Stimulated activated CD4-positive, alpha-beta T cell treated with anti-CD3 and anti-CD28 coated beads, Interleukin-1b, Interleukin-23, amount 100 ng/mL, for 24 hours (primary cell): ENCODE data around the gene TMPRSS11A.

Experiments
- DNase-seq, 4 experiments: peaks; one replicate each; pipeline ENCODE4 v3.0.0-alpha.2; 2020; ENCODE audit warnings: low read depth in 4 of 4, low spot score in 1 of 4

The TMPRSS11A gene, protein sequence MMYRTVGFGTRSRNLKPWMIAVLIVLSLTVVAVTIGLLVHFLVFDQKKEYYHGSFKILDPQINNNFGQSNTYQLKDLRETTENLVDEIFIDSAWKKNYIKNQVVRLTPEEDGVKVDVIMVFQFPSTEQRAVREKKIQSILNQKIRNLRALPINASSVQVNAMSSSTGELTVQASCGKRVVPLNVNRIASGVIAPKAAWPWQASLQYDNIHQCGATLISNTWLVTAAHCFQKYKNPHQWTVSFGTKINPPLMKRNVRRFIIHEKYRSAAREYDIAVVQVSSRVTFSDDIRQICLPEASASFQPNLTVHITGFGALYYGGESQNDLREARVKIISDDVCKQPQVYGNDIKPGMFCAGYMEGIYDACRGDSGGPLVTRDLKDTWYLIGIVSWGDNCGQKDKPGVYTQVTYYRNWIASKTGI

DNA sequence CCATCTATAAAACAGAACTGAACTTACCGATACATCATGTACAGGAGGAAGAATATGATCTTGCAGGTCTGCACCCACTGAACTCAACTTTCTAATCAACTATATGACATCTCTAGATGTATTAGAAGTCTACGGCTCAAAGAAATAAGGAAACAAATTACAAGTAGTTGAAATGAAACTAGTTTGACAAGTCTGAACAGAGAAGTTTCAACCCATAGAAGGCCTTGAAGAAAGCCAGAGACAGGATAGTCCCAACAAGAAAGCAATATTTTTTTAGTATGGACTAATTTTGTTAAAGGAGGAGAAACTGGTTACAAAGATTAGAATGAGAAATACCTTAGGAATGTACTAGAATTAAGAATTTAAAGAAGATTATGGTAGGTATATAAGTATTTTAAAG lies at the start of gene TMPRSS11A:
TMPRSS11A (minus strand) TSS at position 138 of the 400 bp plus-strand sequence; CDS start at position 38, 100 bp downstream.
- no peak for DNase-seq

DNA sequence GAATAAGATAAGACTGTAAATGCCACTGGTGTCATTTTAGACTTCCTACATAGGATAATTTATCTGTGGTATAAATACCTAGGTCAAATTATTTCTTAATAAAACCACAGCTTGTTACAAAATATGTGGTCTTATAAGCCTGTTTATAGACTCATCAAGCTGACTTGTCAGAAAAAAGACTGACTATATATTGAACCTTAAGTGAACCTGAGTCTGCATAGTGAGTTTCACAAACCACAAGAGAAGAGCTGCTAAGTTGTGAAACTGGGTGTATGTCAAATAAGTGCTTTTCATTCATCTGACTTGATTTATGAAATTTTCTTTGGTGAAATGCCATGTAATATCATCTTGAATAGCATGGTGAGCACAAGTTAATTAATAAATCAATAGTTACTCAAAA lies 48.4 kb upstream of the TMPRSS11A start:
- DNase-seq, result no peak

DNA sequence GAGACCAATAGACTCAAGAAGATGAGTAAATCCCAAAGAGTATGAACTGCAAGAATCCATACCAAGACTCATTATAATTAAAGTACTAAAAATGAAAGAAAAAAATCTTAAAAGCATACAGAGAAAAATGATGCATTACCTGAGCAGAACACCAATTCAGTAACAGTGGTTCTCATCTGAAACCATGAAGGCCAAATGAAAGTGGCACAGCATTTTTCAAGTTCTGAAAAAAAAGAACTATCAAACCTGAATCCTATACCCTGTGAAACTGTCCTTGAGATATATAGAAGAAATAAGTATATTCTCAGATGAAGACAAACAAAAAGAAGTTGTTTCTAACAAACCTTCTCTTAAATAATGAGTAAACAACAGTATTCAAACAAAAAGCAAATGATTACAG lies 39.6 kb upstream of the TMPRSS11A start:
- DNase-seq, result no peak

DNA sequence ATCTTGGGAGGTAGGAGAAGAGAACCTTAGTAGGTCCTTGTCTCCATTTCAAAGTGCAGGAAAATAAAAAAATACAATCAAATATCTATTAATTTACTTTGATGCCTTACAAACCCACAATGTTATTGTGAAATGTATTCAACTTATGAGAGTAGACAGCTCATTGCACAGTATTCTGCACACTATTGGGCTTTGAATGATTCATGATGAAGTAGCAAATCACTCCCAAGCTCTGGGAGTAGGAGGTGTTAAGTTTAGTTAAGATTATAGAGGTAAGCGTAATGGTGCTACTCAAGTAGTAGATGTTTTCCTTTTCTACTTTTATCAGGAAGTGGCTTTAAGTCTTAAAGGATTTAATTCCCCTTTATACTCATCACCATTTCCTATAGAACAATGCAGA lies 32.8 kb upstream of the TMPRSS11A start:
- DNase-seq, result no peak

DNA sequence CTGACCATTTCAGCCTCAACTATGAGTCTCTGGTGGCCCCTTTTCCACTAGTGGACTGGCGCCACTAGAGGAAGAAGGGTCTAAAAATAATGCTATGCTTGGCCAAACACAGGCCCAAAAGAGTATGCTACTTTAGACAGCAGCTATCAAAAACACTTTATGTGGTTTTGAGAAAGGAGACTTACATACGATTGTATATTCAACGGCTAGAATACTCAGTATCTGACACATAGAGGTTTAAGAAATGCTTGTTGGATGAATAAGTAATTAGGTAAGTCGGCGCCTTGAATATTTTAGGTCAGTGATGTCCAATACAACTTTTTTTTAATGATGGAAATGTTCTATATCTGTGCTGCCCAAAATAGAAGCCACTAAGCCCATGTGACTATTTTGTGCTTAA lies 25.7 kb upstream of the TMPRSS11A start:
- no peak for DNase-seq

DNA sequence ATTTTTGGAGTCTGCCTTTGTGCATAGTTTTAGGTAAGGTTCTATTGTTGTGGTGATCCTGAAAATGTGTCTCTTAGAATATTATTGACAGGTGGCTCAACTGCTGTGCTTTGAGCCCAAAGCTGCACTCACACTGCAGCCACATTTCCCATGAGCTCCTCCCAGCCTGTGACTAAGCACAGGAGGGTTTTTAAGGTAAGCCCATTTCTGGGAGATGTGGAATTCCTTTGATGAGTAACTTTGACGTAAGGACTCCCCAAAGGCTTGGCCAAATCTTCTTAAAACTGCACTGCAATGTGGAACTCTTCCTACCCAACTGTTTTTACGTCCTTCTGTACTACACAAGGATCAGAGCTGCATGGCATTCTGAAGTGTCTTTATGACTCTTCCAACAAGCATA lies 20.0 kb upstream of the TMPRSS11A start:
- DNase-seq, result no peak

DNA sequence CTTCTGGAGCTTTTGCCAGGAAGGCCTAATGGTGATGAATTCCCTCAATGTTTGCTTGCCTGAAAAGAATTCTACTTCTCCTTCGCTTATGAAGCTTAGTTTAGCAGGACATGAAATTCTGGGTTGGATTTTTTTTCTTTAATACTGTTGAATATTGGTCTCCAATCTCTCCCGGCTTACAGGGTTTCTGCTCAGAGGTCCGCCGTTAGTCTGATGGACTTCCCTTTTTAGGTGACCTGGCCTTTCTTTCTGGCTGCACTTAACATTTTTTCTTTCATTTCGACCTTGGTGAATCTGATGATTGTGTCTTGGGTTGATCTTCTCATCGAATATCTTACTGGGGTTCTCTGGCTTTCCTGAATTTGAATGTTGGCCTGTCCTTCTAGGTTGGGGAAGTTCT lies 17.2 kb upstream of the TMPRSS11A start:
- no peak for DNase-seq

DNA sequence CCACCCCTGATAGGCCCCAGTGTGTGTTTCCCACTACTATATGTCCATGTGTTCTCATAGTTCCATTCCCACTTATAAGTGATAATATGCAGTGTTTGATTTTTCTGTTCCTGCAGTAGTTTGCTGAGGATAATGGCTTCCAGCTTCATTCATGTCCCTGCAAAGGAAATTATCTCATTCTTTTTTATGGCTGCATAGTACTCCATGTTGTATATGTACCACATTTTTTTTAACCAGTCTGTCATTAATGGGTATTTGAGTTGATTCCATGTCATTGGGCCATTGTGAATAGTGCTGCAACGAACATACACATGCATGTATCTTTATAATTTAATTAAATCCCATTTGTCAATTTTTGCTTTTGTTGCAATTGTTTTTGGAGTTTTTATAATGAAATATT lies 10.3 kb upstream of the TMPRSS11A start:
- no peak for DNase-seq

DNA sequence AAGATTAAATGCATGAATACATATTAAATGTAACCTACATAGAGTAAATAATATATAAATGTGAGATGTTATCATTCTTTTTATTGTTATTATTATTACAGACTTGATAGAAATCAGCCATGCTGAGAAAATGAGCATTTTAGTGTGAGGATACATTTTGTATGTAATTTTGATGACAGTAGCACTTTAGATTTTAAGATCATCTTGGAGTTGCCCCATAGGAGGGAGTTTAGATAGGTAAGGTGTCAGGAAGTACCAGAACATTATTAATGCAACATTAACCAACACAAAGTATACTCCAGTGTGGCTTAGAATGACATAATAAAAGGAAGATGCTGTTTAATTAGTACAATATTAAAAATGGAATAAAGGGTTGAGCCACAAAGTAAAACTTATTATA lies 8.4 kb downstream of the TMPRSS11A start:
- DNase-seq, result no peak

DNA sequence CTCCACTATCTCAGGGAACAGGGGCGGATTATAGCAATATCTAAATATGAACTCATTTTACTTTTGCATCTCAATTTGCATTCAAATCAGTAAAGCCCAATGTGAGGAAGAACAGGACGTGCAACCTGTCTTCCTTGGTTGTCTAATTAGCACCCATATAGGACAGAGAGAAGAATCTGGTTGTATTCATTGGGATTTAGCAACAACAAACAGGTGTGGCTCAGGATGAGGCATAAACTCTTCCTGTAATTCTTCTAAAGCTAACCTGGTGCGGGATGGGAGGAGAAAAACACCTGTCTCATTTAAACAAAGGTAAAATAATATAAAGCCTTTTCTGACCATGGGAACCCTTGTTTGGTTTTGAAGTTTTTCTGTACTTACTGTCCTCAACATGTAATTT lies 22.2 kb downstream of the TMPRSS11A start:
- no peak for DNase-seq

DNA sequence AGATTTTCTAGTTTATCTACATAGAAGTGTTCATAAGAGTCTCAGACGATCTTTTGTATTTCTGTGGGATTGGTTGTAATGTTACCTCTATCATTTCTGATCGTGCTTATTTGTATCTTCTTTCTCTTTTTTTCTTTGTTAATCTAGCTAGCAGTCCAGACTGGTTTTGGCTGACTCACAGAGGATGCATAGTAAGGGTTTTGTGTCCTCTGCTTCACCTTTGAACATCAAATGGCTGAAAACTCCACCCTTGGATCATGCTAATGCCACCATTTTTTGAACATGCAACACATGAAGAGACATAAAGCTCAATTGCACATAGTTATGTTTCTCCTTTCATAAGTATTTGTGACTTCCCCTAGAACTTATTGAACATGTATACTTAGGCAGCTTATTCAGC lies 22.8 kb downstream of the TMPRSS11A start:
- no peak for DNase-seq

DNA sequence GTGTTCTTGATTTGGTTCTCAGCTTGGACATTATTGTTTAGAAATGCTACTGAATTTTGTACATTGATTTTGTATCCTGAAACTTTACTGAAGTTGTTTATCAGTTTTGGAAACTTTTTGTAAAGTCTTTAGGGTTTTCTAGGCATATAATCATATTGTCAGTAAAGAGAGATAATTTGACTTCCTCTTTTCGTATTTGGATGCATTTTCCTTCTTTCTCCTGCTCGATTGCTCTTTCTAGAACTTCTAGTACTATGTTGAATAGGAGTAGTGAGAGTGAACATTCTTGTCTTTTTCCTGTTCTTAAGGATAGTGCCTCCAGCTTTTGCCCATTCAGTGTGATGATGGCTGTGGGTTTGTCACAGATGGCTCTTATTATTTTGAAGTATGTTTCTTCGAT lies 24.1 kb downstream of the TMPRSS11A start:
- no peak for DNase-seq

DNA sequence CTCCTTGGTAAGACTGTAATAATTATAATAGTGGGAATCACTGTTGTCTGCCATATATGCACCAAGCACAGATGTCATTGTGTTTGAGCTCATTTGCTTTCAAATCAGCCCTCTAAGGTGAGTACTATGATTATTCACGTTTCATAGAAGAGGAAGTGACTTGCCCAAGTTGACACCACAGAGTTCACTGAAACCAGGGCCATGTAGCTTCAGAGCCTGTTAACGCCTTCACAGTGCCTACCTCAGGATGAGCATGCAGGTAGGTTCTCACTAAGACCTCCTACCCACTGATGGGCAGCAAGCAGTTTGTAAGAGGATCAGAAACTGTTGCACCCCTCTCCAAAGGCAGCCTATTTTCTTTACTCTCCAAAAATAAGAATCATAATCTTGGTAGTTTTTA lies 27.4 kb downstream of the TMPRSS11A start:
- no peak for DNase-seq

DNA sequence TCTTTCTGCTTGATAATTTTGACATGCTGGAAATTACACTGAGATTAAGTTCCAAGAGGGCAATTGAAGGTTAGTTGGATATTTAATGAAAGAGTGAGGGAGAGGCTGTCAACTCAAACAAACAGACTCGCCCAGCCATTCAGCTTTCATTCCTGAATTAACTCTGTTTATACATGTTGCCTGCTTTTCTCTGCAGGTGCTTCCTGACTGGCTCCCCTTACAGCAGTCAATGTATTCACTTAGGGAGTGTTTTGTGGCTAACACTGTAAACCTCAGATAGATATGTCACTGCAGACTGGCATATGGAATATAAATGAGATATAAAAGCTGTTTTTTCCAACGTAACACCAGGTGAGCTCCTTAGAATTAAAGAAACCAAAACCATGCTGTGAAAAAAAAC lies 28.7 kb downstream of the TMPRSS11A start:
- no peak for DNase-seq

DNA sequence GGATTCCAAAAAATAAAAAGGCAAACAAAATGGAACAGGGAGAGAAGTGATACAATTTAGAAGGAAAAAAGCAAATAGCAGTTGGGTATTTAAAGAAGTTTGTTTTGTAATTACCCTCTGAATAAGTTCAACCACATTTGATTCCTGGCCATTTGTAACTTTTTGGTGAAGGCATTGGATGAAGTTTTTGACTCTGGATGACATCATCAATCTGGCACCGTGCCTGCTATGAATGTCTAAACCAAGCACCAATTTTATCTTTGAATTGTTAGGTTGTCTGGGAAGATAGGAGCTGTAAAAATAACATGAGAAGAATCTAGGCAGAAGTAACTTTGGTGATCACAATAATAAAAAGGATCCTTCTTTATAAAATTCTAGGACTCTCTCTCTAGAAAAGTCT lies 29.5 kb downstream of the TMPRSS11A start:
- DNase-seq, result no peak

DNA sequence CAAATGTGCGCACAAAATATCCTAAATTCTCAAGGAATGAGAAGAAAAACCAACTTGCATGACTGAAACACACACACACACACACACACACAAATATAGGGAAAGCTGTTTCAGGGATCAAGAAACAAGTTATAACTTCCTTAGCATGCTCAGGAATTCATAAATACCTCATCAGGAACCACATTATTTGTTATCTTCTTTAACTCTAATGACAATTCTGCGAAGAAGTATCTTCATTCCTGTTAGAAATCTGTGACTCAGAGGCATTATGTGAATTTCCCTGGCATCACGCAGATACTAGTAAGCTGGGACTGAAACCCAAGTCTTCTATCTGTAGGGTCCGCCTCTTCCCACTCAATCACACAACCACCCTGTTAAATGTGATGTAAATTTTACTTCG lies 30.3 kb downstream of the TMPRSS11A start:
- DNase-seq, result no peak

DNA sequence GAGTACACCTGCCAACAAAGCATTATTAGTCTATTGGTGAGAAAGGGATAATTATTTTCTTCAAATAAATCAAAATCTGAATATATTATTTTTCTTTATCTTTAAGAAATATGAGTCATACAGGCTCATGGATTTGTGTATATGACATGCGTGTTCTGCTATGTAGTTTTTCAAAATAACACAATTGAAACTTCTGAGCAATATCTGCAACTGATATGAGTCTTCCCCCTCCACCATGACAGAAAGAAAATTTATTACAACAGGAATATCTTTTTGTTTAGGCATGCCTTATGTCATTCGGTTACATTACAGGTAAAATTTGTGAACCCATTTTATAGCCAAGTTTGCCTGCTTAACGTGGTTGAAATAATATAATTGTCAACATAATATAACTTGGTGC lies 32.0 kb downstream of the TMPRSS11A start:
- DNase-seq, result no peak

DNA sequence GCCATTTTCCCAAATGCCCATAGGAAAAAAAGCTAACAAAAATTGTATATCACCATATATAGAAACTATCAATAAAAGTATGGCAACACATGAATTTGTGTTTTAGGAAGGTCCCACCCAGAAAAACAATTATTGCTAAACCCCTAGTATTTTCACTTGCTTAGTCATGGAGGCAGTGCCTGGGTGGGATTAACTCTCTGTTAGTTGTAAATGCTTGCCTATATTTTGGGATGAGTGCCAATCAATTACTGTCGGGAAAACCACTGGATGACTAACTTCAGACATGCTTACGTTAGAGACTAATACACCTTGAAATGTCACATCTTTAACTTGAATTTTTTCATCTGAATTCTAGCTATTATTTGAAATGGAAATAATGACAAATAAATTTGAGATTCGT lies 33.9 kb downstream of the TMPRSS11A start:
- DNase-seq, result no peak

DNA sequence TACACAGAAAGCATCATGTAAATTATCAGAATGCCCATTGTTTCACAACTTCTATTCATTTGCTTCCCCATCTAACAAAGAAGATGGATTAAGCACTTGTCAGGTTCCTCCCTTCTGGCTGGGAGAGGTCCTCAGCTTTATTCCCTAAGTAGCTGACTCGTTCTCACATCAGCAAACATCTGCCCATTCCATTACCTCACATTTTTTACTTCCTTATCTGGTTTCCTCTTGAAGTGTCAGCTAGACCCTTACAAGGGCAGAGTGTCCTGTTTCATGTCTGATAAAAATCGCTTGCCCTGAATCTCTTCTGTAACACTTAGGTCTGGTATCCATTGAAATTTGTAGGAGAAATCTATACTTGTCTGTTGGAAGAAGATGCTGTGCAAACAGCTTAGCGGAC lies 34.7 kb downstream of the TMPRSS11A start:
- DNase-seq, result no peak

DNA sequence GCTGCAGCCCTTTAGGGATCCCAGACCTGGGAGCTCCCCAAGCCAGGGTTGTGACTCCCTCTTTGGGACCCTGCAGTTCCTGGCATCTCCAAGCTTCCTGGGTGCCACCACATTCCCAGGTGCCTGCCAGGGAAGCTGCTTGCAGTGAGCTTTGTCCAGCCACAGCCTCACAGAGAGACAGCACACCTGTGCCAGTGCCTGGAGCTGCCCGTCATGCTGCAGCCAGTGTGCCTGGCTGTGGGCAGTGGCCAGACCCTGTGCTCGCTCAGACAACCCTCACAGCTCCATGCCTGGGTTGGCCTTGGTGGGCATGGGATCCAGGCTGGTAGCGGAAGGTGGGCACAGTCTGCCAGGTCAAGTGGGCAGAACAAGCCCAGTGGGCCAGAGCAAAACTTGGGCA lies 36.0 kb downstream of the TMPRSS11A start:
- no peak for DNase-seq

DNA sequence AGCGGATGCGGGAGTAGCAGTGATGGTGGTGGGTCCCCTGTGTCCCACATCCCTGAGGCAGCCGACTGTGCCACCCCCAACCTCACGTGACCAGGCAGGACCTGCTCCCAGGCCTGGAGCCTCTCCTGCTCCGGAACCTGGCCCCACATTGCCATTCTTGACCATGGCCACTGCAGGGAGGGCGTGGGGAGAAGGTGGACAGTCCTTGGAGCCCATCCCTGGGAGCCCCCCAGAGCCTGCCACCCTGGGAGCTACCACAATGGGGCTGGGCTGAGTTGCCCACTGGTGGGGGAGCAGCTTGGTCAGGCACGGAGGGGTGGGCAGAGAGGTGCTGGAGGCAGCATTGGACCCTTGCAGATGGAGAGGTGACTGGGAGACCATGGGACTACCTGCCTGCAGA lies 36.8 kb downstream of the TMPRSS11A start:
- DNase-seq, result no peak

DNA sequence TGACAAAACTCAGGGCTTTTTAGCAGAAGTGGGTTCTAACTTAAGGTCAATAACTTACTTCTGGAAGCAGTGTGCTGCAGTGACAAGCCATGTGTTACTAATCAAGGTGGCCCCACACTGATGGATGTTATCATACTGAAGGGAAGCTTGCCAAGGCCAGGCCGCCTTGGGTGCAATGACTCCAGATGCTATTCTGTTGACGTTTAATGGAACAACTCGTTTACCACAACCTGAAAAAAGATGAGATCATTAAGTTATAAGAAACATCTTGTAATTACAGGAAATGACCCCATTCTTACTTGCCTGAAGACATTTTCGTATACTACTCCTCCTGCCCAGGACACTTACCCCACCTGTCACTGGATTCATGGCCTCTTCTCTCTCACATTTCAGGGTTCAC lies 40.6 kb downstream of the TMPRSS11A start:
- no peak for DNase-seq

DNA sequence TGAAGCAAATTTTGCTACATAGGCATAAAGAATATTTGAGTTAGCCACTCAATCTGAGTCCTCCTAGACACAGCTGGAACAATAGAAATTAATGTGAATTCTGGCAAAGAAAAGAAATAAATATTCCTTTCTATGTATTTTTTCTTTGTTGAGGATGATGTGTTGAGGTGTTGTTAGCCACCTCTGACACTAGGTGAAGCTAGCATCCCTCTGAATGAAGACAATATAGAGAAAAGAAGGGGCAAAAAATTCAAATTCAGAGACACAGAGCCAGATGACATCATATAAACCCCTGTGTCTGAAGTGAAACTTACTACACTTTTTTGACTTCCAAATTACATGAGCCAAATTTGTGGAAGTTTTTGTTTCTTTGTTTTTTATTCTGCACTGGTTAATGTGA lies 44.9 kb downstream of the TMPRSS11A start:
- DNase-seq, result no peak
